Hepatocyte (in vitro differentiated cells): ENCODE data around the gene DOK5. TPM values are rescaled to one million over a fixed set of nuclear protein-coding genes. Genes with fewer than 3 reads are reported as not detected.

ENCODE experiments used
- DNase-seq: peaks from one replicate; pipeline ENCODE4 v3.0.0-alpha.2; 2016; ENCODE audit warnings: low spot score
- H2AFZ ChIP-seq: fragments of 200-600 bp; sonication (generic); 2 replicates; pipeline ENCODE4 v1.6.0; 2016; ENCODE audit warnings: antibody characterized with exemption, mild to moderate bottlenecking
- H3K27ac ChIP-seq: fragments of 200-600 bp; sonication (generic); 2 replicates; pipeline ENCODE4 v1.5.1; 2016; ENCODE audit warnings: mild to moderate bottlenecking
- H3K27me3 ChIP-seq: fragments of 200-600 bp; sonication (generic); 2 replicates; pipeline ENCODE4 v1.6.1; 2016
- H3K36me3 ChIP-seq: fragments of 200-600 bp; sonication (generic); replicated peaks from 2 replicates; pipeline ENCODE4 v1.5.1; 2016; ENCODE audit warnings: low read depth; ENCODE audit not compliant: insufficient read depth
- H3K4me1 ChIP-seq: fragments of 200-600 bp; sonication (generic); 2 replicates; pipeline ENCODE4 v1.5.1; 2016; ENCODE audit warnings: mild to moderate bottlenecking, moderate library complexity; ENCODE audit not compliant: insufficient read depth
- H3K4me2 ChIP-seq: fragments of 200-600 bp; sonication (generic); 2 replicates; pipeline ENCODE4 v1.6.0; 2016
- H3K4me3 ChIP-seq: fragments of 200-600 bp; sonication (generic); 2 replicates; pipeline ENCODE4 v1.5.1; 2016; ENCODE audit warnings: mild to moderate bottlenecking
- H3K79me2 ChIP-seq: fragments of 200-600 bp; sonication (generic); 2 replicates; pipeline ENCODE4 v1.6.0; 2017; ENCODE audit warnings: mild to moderate bottlenecking
- H3K9me2 ChIP-seq: fragments of 200-600 bp; sonication (generic); replicated peaks from 2 replicates; pipeline ENCODE4 v1.6.0; 2017; ENCODE audit warnings: mild to moderate bottlenecking; ENCODE audit not compliant: insufficient read depth
- H3K9me3 ChIP-seq: fragments of 200-600 bp; sonication (generic); 2 replicates; pipeline ENCODE4 v1.5.1; 2016; ENCODE audit warnings: low read depth, mild to moderate bottlenecking
- H4K20me1 ChIP-seq: fragments of 200-600 bp; sonication (generic); 2 replicates; pipeline ENCODE4 v1.6.0; 2016; ENCODE audit warnings: mild to moderate bottlenecking; ENCODE audit not compliant: insufficient read depth, poor library complexity, severe bottlenecking
- EZH2 ChIP-seq: fragments of 200-600 bp; sonication (generic); IDR thresholded peaks from 2 replicates; pipeline ENCODE4 v1.6.1; 2016; ENCODE audit warnings: antibody characterized with exemption, mild to moderate bottlenecking, borderline replicate concordance
- EZH2phosphoT487 ChIP-seq: fragments of 200-600 bp; sonication (generic); IDR thresholded peaks from one replicate; pipeline ENCODE4 v1.6.1; 2018; ENCODE audit warnings: antibody characterized with exemption, mild to moderate bottlenecking, low read depth, moderate library complexity; ENCODE audit not compliant: unreplicated experiment, severe bottlenecking
- WGBS: methylation state at CpG from one replicate; pipeline ENCODE4 v1.1.6; 2016; ENCODE audit warnings: low lambda C conversion rate; ENCODE audit errors: missing lambda C conversion rate; 5-methylcytosine and 5-hydroxymethylcytosine counted together
- polyA plus RNA-seq: library from polyadenylated mRNA; unstranded; fragments of >200 nt; fragmentation: Nextera tagmentation; extraction: Ambion mirVana; gene quantifications from 2 replicates; pipeline ENCODE4 v1.2.1, GENCODE V29; 2016
- total RNA-seq: library from RNA; depleted of rRNA; stranded (reverse); fragments of >200 nt; gene quantifications from 2 replicates; pipeline ENCODE4 v1.2.3, GENCODE V29; 2014
- TF ChIP-seq, protein P1 (sequence below): fragments of 200-600 bp; sonication (generic); IDR thresholded peaks from 2 replicates; pipeline ENCODE4 v1.5.1; 2016; ENCODE audit warnings: antibody characterized with exemption, mild to moderate bottlenecking; ENCODE audit not compliant: poor library complexity

The DOK5 gene
- total and polyA plus RNA-seq, 2 experiments from 2014 or later = 7.0 to 7.5 TPM

GRCh38 chr20:54454982-54455381 lies 20.4 kb upstream of the DOK5 start:
- no peak overlapping the region for H3K4me3 ChIP-seq
- no peaks in the 10 kb centered on the region for H3K36me3 ChIP-seq
- DNase-seq = no peak
- no peaks in the 10 kb centered on the region for H3K27me3 ChIP-seq
- no peak overlapping the region for H3K27ac ChIP-seq
- H4K20me1 ChIP-seq = no peaks in the 10 kb centered on the region
- H2AFZ ChIP-seq = no peak overlapping the region
- WGBS = 92% methylated on average over 2 of the region's 2 CpGs
- H3K9me3 ChIP-seq = no peaks in the 10 kb centered on the region
- no peaks in the 10 kb centered on the region for H3K9me2 ChIP-seq
- H3K4me1 ChIP-seq = no peaks in the 10 kb centered on the region
- no peak overlapping the region for H3K4me2 ChIP-seq
- no peaks in the 10 kb centered on the region for H3K79me2 ChIP-seq
- TF ChIP-seq EZH2 (no peak), EZH2phosphoT487 (no peak)
- TF ChIP-seq, protein P1, sequence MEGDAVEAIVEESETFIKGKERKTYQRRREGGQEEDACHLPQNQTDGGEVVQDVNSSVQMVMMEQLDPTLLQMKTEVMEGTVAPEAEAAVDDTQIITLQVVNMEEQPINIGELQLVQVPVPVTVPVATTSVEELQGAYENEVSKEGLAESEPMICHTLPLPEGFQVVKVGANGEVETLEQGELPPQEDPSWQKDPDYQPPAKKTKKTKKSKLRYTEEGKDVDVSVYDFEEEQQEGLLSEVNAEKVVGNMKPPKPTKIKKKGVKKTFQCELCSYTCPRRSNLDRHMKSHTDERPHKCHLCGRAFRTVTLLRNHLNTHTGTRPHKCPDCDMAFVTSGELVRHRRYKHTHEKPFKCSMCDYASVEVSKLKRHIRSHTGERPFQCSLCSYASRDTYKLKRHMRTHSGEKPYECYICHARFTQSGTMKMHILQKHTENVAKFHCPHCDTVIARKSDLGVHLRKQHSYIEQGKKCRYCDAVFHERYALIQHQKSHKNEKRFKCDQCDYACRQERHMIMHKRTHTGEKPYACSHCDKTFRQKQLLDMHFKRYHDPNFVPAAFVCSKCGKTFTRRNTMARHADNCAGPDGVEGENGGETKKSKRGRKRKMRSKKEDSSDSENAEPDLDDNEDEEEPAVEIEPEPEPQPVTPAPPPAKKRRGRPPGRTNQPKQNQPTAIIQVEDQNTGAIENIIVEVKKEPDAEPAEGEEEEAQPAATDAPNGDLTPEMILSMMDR = no peak

GRCh38 chr20:54456423-54456822 lies 19.0 kb upstream of the DOK5 start:
- Histone ChIP-seq H2AFZ (no peak overlapping the region), H4K20me1 (no peaks in the 10 kb centered on the region), H3K79me2 (no peaks in the 10 kb centered on the region), H3K9me2 (no peaks in the 10 kb centered on the region), H3K4me1 (no peaks in the 10 kb centered on the region), H3K9me3 (no peaks in the 10 kb centered on the region), H3K4me2 (no peak overlapping the region), H3K27me3 (no peaks in the 10 kb centered on the region), H3K27ac (no peak overlapping the region), H3K36me3 (no peaks in the 10 kb centered on the region), H3K4me3 (no peak overlapping the region)
- TF ChIP-seq EZH2phosphoT487 (no peak), EZH2 (no peak)
- TF ChIP-seq, protein P1 = no peak
- WGBS = 63% methylated on average over 2 of the region's 2 CpGs
- DNase-seq = no peak

- H3K9me3 ChIP-seq = no peaks in the 10 kb centered on the region
- no peak overlapping the region for H3K27ac ChIP-seq
- H3K9me2 ChIP-seq = no peaks in the 10 kb centered on the region
- TF ChIP-seq EZH2 (no peak), EZH2phosphoT487 (no peak)
- TF ChIP-seq, protein P1 = no peak
- H3K27me3 ChIP-seq = no peaks in the 10 kb centered on the region
- H3K4me1 ChIP-seq = no peaks in the 10 kb centered on the region
- no peak for DNase-seq
- 76% methylated on average over 6 of the region's 6 CpGs for WGBS
- no peaks in the 10 kb centered on the region for H3K79me2 ChIP-seq
- H3K36me3 ChIP-seq = no peaks in the 10 kb centered on the region
- no peak overlapping the region for H2AFZ ChIP-seq
- H3K4me3 ChIP-seq = no peak overlapping the region
- no peak overlapping the region for H3K4me2 ChIP-seq
- H4K20me1 ChIP-seq = no peaks in the 10 kb centered on the region
Observed at GRCh38 chr20:54456961-54457360, 18.4 kb upstream of the DOK5 start.

- H4K20me1 ChIP-seq = no peaks in the 10 kb centered on the region
- H3K27ac ChIP-seq = no peak overlapping the region
- no peaks in the 10 kb centered on the region for H3K9me2 ChIP-seq
- H3K79me2 ChIP-seq = no peaks in the 10 kb centered on the region
- no peaks in the 10 kb centered on the region for H3K36me3 ChIP-seq
- WGBS = 91% methylated on average over 1 of the region's 1 CpG
- no peak overlapping the region for H2AFZ ChIP-seq
- no peaks in the 10 kb centered on the region for H3K27me3 ChIP-seq
- no peak for TF ChIP-seq EZH2
- TF ChIP-seq, protein P1 = no peak
- H3K4me2 ChIP-seq = no peak overlapping the region
- no peaks in the 10 kb centered on the region for H3K9me3 ChIP-seq
- no peak overlapping the region for H3K4me3 ChIP-seq
- DNase-seq = no peak
- H3K4me1 ChIP-seq = no peaks in the 10 kb centered on the region
Observed at GRCh38 chr20:54458219-54458618, 17.2 kb upstream of the DOK5 start.
